Activated CD4-positive, alpha-beta T cell treated with anti-CD3 and anti-CD28 coated beads, Interleukin-2, amount 50 U/mL, for 48 hours (primary cell): Measurements from ENCODE around the gene ABCE1.
"Not testable (repeated sequence)": the region's sequence is repeated elsewhere in the genome, so short reads cannot be mapped to it uniquely, and the experiment has no call there.

Source experiments
- DNase-seq, 2 experiments: peaks; one replicate each; pipeline ENCODE4 v3.0.0-alpha.2; 2020

The ABCE1 gene

GRCh38 chr4:145103496-145103895, 5.4 kb downstream of the ABCE1 start:
- DNase-seq = no peak

- no peak for DNase-seq
These were observed 9.0 kb downstream of the ABCE1 start for GRCh38 chr4:145107126-145107525.

- DNase-seq = no peak
These were observed 10.0 kb downstream of the ABCE1 start for GRCh38 chr4:145108128-145108527.

- DNase-seq = no peak
These were observed 27.3 kb downstream of the ABCE1 start for GRCh38 chr4:145125396-145125795.

GRCh38 chr4:145130130-145130529, 32.0 kb downstream of the ABCE1 start:
- no peak for DNase-seq

- no peak for DNase-seq
These were observed 32.8 kb downstream of the ABCE1 start for GRCh38 chr4:145130788-145131399.

- DNase-seq = no peak
These were observed 33.7 kb downstream of the ABCE1 start for GRCh38 chr4:145131848-145132247.

- peak; percentile 27 to 39 for DNase-seq
These were observed 34.5 kb downstream of the ABCE1 start for GRCh38 chr4:145132511-145133098.

- DNase-seq = not testable (repeated sequence)
These were observed 38.1 kb downstream of the ABCE1 start for GRCh38 chr4:145136219-145136618.

- DNase-seq = no peak
These were observed 50.9 kb downstream of the ABCE1 start for GRCh38 chr4:145148980-145149379.

- DNase-seq = no peak
These were observed 55.2 kb downstream of the ABCE1 start for GRCh38 chr4:145153181-145153903.

- no peak for DNase-seq
These were observed 55.8 kb downstream of the ABCE1 start for GRCh38 chr4:145153904-145154298.

GRCh38 chr4:145154573-145154972, 56.5 kb downstream of the ABCE1 start:
- DNase-seq = no peak

GRCh38 chr4:145155268-145155870, 57.3 kb downstream of the ABCE1 start:
- DNase-seq = no peak

GRCh38 chr4:145156986-145157385, 58.9 kb downstream of the ABCE1 start:
- DNase-seq = no peak

GRCh38 chr4:145161549-145161948, 63.4 kb downstream of the ABCE1 start:
- DNase-seq = no peak

- DNase-seq = no peak
These were observed 69.8 kb downstream of the ABCE1 start for GRCh38 chr4:145167887-145168286.

- no peak for DNase-seq
These were observed 70.6 kb downstream of the ABCE1 start for GRCh38 chr4:145168581-145169187.

GRCh38 chr4:145170223-145170622, 72.1 kb downstream of the ABCE1 start:
- no peak for DNase-seq

GRCh38 chr4:145171911-145172310, 73.8 kb downstream of the ABCE1 start:
- no peak for DNase-seq

- no peak for DNase-seq
These were observed 78.7 kb downstream of the ABCE1 start for GRCh38 chr4:145176641-145177432.

GRCh38 chr4:145177511-145177905, 79.4 kb downstream of the ABCE1 start:
- no peak for DNase-seq
